SIG-M5 treated with dmso at 0.1 percent for 504 hours (cell line): Measurements from ENCODE around the gene CRLF1.
"Not testable (repeated sequence)": the region's sequence is repeated elsewhere in the genome, so short reads cannot be mapped to it uniquely, and the experiment has no call there.

Source experiments
- DNase-seq: peaks from one replicate; lab custom pipeline; 2025; ENCODE audit not compliant: unreplicated experiment; lab: John Stamatoyannopoulos, UW

CRLF1 gene

GRCh38 chr19:18609717-18610051 lies 3.1 kb upstream of the CRLF1 start:
- DNase-seq: no peak

DNA sequence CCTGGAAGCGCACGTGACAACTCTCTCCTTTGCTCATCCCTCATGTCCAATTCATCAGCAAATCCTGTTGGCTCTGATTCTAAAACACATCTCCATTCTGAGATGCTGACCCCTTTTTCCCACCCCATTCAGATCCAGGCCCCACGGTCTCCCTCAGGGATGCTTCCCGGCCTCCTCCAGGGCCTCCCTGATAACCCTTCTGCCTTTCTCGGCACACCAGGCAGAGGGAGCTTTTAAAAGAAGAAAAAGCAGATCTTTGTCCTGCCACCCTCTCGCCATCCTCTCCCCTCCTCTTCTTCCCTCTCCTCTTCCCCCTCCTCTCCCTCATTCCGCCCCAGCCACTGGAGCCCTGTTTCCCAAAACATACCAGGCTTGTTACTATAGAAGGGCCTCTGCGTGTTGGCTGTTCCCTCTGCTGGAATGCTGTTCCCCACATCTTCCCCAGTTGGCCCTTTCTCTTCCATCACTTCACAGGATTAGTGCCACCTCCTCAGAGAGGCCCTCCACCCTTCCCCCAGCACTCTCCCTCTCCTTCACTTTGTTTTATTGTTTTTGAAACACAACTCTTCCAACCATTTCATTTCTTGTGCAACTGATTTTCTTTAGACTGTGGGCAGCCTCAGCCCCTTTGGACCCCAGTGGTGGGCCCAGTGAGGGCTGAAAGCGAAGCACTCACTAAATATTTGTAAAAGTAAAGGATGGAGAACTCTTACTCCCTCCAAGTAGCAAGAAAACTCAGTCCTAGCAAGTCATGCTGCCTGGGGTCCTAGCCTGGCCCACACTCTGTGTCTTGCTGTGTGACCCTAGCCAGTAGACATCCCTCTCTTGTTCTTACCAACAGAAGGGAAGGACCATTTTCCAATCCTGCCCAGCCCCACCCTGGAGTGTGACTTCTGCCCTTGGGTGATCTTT lies 2.5 kb upstream of the CRLF1 start:
- DNase-seq: no peak

DNA sequence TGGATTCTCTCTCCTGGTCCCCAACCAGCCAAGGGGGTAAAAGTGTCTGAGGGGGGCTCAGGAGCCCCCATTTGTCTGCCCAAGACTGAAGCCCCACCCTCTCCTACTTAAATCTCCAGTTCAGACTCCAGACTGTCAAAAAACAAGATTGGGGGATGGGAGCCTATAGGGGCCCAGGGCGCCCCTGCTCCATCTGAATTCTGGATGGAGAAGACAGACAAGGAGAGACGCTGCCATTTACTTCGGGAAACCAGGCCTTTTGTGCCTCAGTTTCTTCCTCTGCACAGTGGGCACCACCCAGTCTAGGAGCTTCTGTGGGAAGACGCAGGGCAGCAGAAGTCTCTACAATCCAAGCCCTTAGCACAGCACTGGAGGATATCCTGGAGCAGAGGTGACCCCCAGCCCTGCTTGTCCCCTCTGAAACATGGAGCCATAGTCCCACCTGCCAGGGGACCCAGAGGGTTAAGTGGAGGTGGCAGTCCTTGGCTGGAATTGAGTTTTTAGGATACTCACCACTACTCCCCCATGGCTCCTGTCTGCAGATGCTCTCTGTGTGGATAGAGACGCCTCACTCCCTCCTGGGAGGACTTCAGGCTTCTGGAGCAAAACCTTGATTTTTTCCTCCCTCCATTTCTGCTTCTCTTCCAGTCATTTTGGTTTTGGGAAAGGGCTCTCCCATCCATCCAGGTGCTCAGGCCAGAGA lies 1.7 kb upstream of the CRLF1 start:
- no peak for DNase-seq

- DNase-seq: no peak
These were observed 865 bp upstream of the CRLF1 start for GRCh38 chr19:18607226-18608101.

- DNase-seq: no peak
These were observed 886 bp downstream of the CRLF1 start for GRCh38 chr19:18605546-18606280.

DNA sequence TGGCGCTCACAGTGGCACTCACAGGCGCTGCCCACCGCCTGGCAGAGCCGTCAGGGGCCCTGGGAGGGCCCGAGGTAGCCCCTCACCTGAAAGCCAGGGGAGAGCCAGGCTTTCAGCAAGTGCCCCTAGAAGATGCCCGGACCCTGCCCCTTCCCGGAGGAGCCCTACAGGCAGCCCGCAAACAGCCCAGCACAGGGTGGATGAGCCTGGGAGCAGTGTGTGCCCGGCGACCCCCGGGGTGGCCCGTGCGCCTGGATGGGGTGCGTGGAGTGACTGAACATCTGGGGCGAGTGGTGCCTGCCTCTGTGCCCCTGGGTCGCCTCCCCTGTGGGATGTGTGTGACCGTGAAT lies 1.4 kb downstream of the CRLF1 start:
- no peak for DNase-seq

- no peak for DNase-seq
These were observed 1.8 kb downstream of the CRLF1 start for GRCh38 chr19:18604820-18605159.

GRCh38 chr19:18603958-18604819 lies 2.4 kb downstream of the CRLF1 start:
- DNase-seq: no peak

DNA sequence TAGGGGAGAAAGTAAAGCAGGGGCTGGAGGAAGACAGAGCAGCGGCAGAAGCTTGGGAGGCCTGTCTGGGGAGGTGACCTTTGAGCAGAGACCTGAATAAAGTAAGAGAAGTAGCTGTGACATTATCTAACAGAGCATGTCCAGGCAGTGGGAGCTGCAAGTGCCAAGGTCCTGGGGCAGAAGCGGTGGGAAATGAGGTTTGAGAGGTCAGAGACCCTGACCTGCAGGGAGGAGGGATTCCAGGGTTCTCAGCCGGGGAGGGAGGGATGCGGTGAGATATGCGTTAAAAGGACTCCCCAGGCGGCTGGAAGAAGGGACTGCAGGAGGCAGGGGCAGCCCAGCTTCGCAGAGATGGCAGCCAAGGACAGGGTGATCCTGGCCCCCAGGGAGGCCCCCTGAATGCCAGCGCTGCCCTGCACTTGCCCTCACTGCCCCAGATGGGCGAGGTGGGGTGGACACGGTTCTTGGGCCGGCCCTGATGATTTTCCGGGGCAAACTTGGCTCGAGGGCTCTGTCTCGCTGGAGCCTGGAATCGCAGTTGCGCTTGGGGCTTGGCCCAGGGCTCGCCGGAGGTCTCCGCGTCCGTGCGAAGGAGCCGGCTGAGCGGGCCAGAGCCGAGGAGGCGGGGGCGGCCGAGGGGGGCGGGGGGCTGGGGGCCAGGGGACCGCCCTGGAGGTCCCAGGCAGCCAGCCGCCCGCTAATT lies 3.2 kb downstream of the CRLF1 start:
- DNase-seq: peak; percentile 27

DNA sequence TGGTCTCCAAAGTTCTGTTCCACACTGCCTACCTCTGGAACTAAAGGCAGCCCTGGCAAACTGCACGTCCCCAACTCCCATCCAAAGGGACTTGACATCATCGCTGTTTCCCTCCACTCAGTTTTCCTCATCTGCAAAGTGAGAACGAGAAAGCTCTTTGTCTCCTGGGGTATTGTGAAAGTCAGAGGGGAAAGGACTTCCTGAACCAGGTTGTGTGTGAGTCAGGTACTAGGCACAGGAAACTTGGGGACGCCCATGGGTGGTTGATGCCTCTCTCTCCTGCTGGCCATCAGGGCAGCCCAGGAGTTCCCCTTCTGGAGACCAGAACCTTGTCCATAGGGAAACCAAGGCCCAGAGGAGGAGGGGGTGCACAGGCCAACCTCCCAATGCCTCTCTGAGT lies 4.7 kb downstream of the CRLF1 start:
- no peak for DNase-seq

- not testable (repeated sequence) for DNase-seq
These were observed 5.8 kb downstream of the CRLF1 start for GRCh38 chr19:18600692-18601397.

GRCh38 chr19:18599485-18599884 lies 7.1 kb downstream of the CRLF1 start:
- no peak for DNase-seq

DNA sequence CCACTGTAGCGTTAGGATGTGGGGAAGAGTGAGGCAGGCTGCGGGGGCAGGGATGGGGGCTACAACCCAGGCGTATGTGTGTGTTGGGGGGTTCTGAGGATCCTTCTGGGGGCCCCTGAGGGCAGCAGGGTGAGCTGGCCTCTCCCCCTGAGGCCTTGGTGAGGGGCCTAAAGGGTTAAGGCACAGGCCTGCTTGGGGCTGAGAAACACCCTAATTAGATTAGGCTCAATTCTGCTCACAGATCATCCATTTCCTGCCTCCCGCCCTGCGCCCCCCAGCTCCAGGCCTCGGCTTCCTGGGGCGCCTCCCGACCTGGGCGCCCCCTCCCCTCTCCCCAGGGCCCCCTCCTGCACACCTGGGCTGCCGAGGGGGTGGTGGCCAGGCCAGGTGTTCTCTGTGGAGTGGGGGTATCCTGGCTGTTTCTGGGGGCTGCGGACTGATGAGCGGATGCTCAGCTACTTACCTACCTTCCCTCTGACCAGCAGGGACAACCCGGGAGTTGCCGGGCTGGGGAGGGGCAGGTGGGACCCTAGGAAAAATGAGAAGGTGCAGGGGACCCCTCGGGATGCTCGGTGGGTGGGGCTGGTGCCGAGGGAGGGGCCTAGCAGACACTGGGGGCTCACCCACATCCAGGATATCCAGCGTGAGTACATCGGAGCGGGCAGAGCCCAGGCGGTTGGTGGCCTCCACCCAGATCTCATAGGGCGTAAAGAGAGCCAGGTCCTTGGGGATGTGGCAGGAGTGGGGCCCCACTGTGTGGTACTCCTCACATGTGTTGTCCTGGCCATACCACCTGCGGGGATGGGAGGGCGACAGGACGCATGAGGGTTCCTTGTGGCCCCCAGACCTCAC lies 8.6 kb downstream of the CRLF1 start:
- DNase-seq: no peak

DNA sequence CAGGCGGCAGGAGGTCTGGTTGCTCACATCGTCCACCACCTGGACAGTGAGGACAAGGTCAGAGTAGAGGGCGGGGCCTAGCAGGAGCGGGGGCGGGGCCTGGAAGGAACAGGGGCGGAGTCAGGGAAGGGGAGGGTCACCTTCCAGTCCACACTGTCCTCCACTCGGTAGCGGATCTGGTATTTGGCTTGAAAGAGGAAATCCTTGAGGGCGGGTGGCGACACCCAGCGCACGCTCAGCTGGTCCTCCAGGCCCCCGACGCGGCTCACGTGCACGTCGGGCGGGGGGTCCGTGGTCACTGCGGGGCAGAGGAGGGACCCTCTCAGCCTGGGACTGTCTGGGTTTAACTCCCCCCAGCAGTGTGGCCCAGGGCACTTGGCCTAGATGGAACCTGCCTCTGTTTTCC lies 9.8 kb downstream of the CRLF1 start:
- no peak for DNase-seq

- DNase-seq: no peak
These were observed 11.1 kb downstream of the CRLF1 start for GRCh38 chr19:18595475-18595874.

- DNase-seq: no peak
These were observed 11.7 kb downstream of the CRLF1 start for GRCh38 chr19:18594824-18595373.

DNA sequence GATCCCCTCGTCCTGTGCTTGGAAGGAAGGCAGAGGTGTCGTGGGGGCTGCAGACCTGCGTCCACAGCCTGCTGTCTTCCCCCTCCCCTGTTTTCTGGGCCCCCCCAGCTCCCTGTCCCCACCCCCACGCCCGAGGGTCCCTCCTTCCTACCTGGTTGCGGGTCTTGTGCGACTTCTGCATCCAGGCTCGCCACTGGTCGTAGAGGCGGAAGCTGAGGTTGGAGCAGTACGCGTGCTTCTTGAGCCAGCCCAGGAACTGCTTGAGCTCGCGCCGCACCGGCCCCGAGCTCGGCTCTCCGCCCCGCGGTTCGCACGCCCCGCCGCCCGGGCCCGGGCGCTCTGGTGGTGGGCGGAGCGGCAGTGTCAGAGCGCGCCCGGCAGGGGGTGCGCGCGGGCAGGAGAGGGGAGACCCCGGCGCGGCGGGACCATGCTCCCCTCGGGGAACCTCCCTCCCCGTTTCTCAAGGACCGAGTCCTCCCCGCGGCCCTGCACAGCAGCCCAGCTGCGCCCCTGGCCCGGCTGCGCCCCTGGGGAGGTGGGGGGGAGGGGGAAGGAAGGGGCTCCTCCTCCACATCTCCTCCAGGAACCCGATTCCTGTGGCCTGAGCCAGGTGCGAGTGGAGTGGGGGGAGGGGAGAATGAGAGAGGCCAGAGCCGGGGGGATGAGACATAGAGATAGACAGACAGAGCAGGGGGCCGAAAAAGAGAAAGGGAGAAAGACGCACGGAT lies 12.3 kb downstream of the CRLF1 start:
- peak; percentile 56 for DNase-seq
